Ishikawa (cell line): ENCODE data around the gene TF.

Experiments
- EP300 ChIP-seq: IDR thresholded peaks from 2 replicates; pipeline ENCODE4 v1.6.1; 2012; ENCODE audit warnings: borderline replicate concordance
- RAD21 ChIP-seq: IDR thresholded peaks from 2 replicates; pipeline ENCODE4 v1.6.1; 2012; ENCODE audit warnings: low read depth
- TAF1 ChIP-seq: IDR thresholded peaks from 2 replicates; pipeline ENCODE4 v1.6.1; 2012; ENCODE audit warnings: low read depth, mild to moderate bottlenecking
- ZBTB7A ChIP-seq: IDR thresholded peaks from 2 replicates; pipeline ENCODE4 v1.6.1; 2012; ENCODE audit warnings: low read depth
- TF ChIP-seq, protein P1 (sequence below): IDR thresholded peaks from 2 replicates; pipeline ENCODE4 v1.6.1; 2012; ENCODE audit warnings: low read depth, mild to moderate bottlenecking
- TF ChIP-seq, protein P2 (sequence below): IDR thresholded peaks from 2 replicates; pipeline ENCODE4 v1.6.1; 2012

DNA sequence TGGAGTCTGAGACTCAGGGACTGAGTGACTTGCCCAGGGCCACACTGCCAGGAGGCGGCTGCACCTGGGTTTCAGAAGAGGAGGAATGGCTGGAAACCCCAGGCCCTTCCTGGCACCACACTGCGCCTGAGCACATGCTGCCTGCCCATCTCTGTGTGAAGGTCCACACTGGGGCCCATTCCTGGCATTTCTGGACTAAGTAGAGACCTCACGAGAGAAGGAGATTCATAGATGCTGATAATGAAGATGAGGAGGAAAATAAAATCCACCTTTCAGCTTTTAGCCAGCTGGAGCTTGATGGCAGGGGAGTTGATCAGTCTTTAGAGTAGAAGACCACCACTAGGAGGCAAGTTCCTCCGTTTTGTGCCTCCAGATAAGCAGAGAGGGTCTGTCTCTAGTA, 40.2 kb upstream of the TF start:
- TF ChIP-seq, protein P1, sequence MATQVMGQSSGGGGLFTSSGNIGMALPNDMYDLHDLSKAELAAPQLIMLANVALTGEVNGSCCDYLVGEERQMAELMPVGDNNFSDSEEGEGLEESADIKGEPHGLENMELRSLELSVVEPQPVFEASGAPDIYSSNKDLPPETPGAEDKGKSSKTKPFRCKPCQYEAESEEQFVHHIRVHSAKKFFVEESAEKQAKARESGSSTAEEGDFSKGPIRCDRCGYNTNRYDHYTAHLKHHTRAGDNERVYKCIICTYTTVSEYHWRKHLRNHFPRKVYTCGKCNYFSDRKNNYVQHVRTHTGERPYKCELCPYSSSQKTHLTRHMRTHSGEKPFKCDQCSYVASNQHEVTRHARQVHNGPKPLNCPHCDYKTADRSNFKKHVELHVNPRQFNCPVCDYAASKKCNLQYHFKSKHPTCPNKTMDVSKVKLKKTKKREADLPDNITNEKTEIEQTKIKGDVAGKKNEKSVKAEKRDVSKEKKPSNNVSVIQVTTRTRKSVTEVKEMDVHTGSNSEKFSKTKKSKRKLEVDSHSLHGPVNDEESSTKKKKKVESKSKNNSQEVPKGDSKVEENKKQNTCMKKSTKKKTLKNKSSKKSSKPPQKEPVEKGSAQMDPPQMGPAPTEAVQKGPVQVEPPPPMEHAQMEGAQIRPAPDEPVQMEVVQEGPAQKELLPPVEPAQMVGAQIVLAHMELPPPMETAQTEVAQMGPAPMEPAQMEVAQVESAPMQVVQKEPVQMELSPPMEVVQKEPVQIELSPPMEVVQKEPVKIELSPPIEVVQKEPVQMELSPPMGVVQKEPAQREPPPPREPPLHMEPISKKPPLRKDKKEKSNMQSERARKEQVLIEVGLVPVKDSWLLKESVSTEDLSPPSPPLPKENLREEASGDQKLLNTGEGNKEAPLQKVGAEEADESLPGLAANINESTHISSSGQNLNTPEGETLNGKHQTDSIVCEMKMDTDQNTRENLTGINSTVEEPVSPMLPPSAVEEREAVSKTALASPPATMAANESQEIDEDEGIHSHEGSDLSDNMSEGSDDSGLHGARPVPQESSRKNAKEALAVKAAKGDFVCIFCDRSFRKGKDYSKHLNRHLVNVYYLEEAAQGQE = no peak
- TF ChIP-seq RAD21 = no peak
- TF ChIP-seq, protein P2, sequence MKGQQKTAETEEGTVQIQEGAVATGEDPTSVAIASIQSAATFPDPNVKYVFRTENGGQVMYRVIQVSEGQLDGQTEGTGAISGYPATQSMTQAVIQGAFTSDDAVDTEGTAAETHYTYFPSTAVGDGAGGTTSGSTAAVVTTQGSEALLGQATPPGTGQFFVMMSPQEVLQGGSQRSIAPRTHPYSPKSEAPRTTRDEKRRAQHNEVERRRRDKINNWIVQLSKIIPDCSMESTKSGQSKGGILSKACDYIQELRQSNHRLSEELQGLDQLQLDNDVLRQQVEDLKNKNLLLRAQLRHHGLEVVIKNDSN = no peak
- no peak for TF ChIP-seq TAF1
- TF ChIP-seq EP300 = no peak
- no peak for TF ChIP-seq ZBTB7A
